Endothelial cell of hepatic sinusoid (primary cell): ENCODE data around the gene SOD2.
"Not testable (repeated sequence)": the region's sequence is repeated elsewhere in the genome, so short reads cannot be mapped to it uniquely, and the experiment has no call there.

Experiments used
- in situ Hi-C: cut with HindIII; loops from 2 replicates; pipeline ENCODE4 v1.10.0; 2017; ENCODE audit warnings: low sequenced_read_pairs

The SOD2 gene

GRCh38 chr6:159716247-159717096, 23.4 kb upstream of the SOD2 start:
- in situ Hi-C loops: no loop called here

GRCh38 chr6:159715605-159716004, 22.6 kb upstream of the SOD2 start:
- in situ Hi-C loops: no loop called here

GRCh38 chr6:159715166-159715565, 22.1 kb upstream of the SOD2 start:
- in situ Hi-C loops: no loop called here

GRCh38 chr6:159714404-159714803, 21.4 kb upstream of the SOD2 start:
- in situ Hi-C loops: no loop called here

GRCh38 chr6:159713984-159714383, 20.9 kb upstream of the SOD2 start:
- in situ Hi-C loops: no loop called here

GRCh38 chr6:159712389-159712788, 19.3 kb upstream of the SOD2 start:
- in situ Hi-C loops: not testable (repeated sequence)

GRCh38 chr6:159710603-159711002, 17.6 kb upstream of the SOD2 start:
- in situ Hi-C loops: not testable (repeated sequence)

- in situ Hi-C loops: no loop called here
Measured at GRCh38 chr6:159701413-159701999, 8.5 kb upstream of the SOD2 start.

GRCh38 chr6:159700970-159701369, 7.9 kb upstream of the SOD2 start:
- in situ Hi-C loops: no loop called here

GRCh38 chr6:159695984-159696383, 2.9 kb upstream of the SOD2 start:
- in situ Hi-C loops: no loop called here

- in situ Hi-C loops: loop anchor here (5.0 kb wide), 1 partner anchor 68 kb away; the partner anchor contains the start of gene ACAT2
Measured at GRCh38 chr6:159693894-159694545, 979 bp upstream of the SOD2 start.

GRCh38 chr6:159692303-159693127, 526 bp downstream of the SOD2 start:
- in situ Hi-C loops: loop anchor here (5.0 kb wide), 1 partner anchor 70 kb away; the partner anchor contains the start of gene ACAT2

- in situ Hi-C loops: loop anchor here (5.0 kb wide), 1 partner anchor 70 kb away; the partner anchor contains the start of gene ACAT2
Measured at GRCh38 chr6:159691963-159692287, 1.1 kb downstream of the SOD2 start.

GRCh38 chr6:159691133-159691962, 1.7 kb downstream of the SOD2 start:
- in situ Hi-C loops: loop anchor here (5.0 kb wide), 1 partner anchor 71 kb away; the partner anchor contains the start of gene ACAT2

GRCh38 chr6:159690135-159690534, 2.9 kb downstream of the SOD2 start:
- in situ Hi-C loops: loop anchor here (5.0 kb wide), 1 partner anchor 72 kb away; the partner anchor contains the start of gene ACAT2

- in situ Hi-C loops: no loop called here
Measured at GRCh38 chr6:159689001-159689400, 4.0 kb downstream of the SOD2 start.

- in situ Hi-C loops: no loop called here
Measured at GRCh38 chr6:159688266-159688905, 4.7 kb downstream of the SOD2 start.

GRCh38 chr6:159687341-159687740, 5.7 kb downstream of the SOD2 start:
- in situ Hi-C loops: no loop called here

- in situ Hi-C loops: no loop called here
Measured at GRCh38 chr6:159686703-159687102, 6.3 kb downstream of the SOD2 start.
